HepG2 (cell line): ENCODE results near the gene TPI1. TPM values are rescaled to one million over a fixed set of nuclear protein-coding genes. Genes with fewer than 3 reads are reported as not detected.

Experiments
- ARNT2 ChIP-seq: sonication (generic); formaldehyde crosslinking; IDR thresholded peaks from 2 replicates; pipeline ENCODE4 v1.8.0; 2022; ENCODE audit warnings: mild to moderate bottlenecking, low read depth, missing genetic modification reagents, moderate library complexity
- CSRNP2 ChIP-seq: sonication (generic); formaldehyde crosslinking; conservative IDR thresholded peaks from 2 replicates; pipeline ENCODE4 v1.8.0; 2022; ENCODE audit warnings: low read depth, missing genetic modification reagents
- E2F2 ChIP-seq: sonication (generic); formaldehyde crosslinking; IDR thresholded peaks from 2 replicates; pipeline ENCODE4 v1.4.0; 2020; ENCODE audit warnings: missing genetic modification reagents, borderline replicate concordance
- E2F5 ChIP-seq: sonication (generic); formaldehyde crosslinking; conservative IDR thresholded peaks from 2 replicates; pipeline ENCODE4 v1.4.0; 2020; ENCODE audit warnings: missing genetic modification reagents
- HNF4G ChIP-seq, 2 experiments: sonication (generic) in 1 of 2; formaldehyde crosslinking in 1 of 2; IDR thresholded peaks; 2 replicates each; pipeline versions ENCODE4 v1.4.0 to v1.6.1; 2011 to 2020; ENCODE audit warnings: borderline replicate concordance in 2 of 2, low read depth in 2 of 2, mild to moderate bottlenecking in 2 of 2, low read length in 1 of 2, missing genetic modification reagents in 1 of 2, moderate library complexity in 1 of 2
- NFE2 ChIP-seq: sonication (generic); formaldehyde crosslinking; IDR thresholded peaks from 2 replicates; pipeline ENCODE4 v1.4.0; 2020; ENCODE audit warnings: missing genetic modification reagents
- ONECUT2 ChIP-seq: sonication (generic); formaldehyde crosslinking; IDR thresholded peaks from 2 replicates; pipeline ENCODE4 v1.4.0; 2020; ENCODE audit warnings: missing genetic modification reagents
- ZBTB34 ChIP-seq: sonication (generic); formaldehyde crosslinking; IDR thresholded peaks from 2 replicates; pipeline ENCODE4 v1.8.0; 2022; ENCODE audit warnings: mild to moderate bottlenecking, missing genetic modification reagents
- ZNF318 ChIP-seq: sonication (generic); formaldehyde crosslinking; IDR thresholded peaks from 2 replicates; pipeline ENCODE4 v1.4.0; 2020; ENCODE audit warnings: mild to moderate bottlenecking, missing genetic modification reagents
- ZNF558 ChIP-seq: sonication (generic); formaldehyde crosslinking; IDR thresholded peaks from 2 replicates; pipeline ENCODE4 v1.9.0; 2022; ENCODE audit warnings: mild to moderate bottlenecking, missing genetic modification reagents, borderline replicate concordance
- ZNF563 ChIP-seq: sonication (generic); formaldehyde crosslinking; IDR thresholded peaks from 2 replicates; pipeline ENCODE4 v1.8.0; 2022; ENCODE audit warnings: mild to moderate bottlenecking, moderate library complexity, missing genetic modification reagents
- ZNF720 ChIP-seq: sonication (generic); formaldehyde crosslinking; IDR thresholded peaks from 2 replicates; pipeline ENCODE4 v1.4.0; 2020; ENCODE audit warnings: missing genetic modification reagents
- polyA plus RNA-seq, 8 experiments: library from polyadenylated mRNA; depleted of rRNA in 3 of 8; stranded (reverse) in 7 of 8; unstranded in 1 of 8; fragments of >200 nt; fragmentation: Illumina TruSeq in 4 of 8; extraction: Trizol in 4 of 8; gene quantifications; 2 replicates each; pipeline versions ENCODE4 v1.2.1 to v1.2.3, GENCODE V29; 2011 to 2016; ENCODE audit warnings: low read depth in 4 of 8, missing spikeins in 1 of 8, mixed read lengths in 1 of 8; ENCODE audit not compliant: insufficient read depth in 1 of 8
- total RNA-seq, 5 experiments: library from RNA; depleted of rRNA; stranded (reverse); fragments of >200 nt; fragmentation: Illumina TruSeq; extraction: Trizol; gene quantifications; 2 replicates each; pipeline ENCODE4 v1.2.3, GENCODE V29; 2016; ENCODE audit warnings: low read depth in 1 of 5

Gene TPI1
- total and polyA plus RNA-seq, 2 of the 13 experiments (the other 11 are each of a cell fraction or from before 2014, with no cell fraction given), result 945 to 2,535 TPM

GRCh38 chr12:6828781-6829535 lies 38.4 kb upstream of the TPI1 start (continued):
- TF ChIP-seq ZNF318, result no peak
- 0 out of 2 replicates have a peak, but pooled peaks have one; percentile 23 for TF ChIP-seq ZNF563 (CRISPR knock-in tag)
- no peak for TF ChIP-seq HNF4G (IDR thresholded peaks at IDR 0.05; ENCODE audit: borderline replicate concordance, low read depth, low read length)
- peak; percentile 49; the same call in 1 of the 2 replicates for TF ChIP-seq HNF4G (CRISPR knock-in tag; IDR thresholded peaks at IDR 0.05; ENCODE audit: borderline replicate concordance, low read depth)
- TF ChIP-seq NFE2, result no peak
- TF ChIP-seq ARNT2 (CRISPR knock-in tag), result peak; percentile 68; the same call in 1 of the 2 replicates
- no peak for TF ChIP-seq ONECUT2
- peak; percentile 25; the same call in 1 of the 2 replicates for TF ChIP-seq ZBTB34 (CRISPR knock-in tag)
- no peak for TF ChIP-seq ZNF558
- TF ChIP-seq ZNF720 (CRISPR knock-in tag), result no peak
- TF ChIP-seq E2F2 (CRISPR knock-in tag), result no peak
- no peak for TF ChIP-seq E2F5 (CRISPR knock-in tag)
- no peak for TF ChIP-seq CSRNP2
